Stimulated activated CD8-positive, alpha-beta memory T cell treated with anti-CD3 and anti-CD28 coated beads, Interleukin-7, amount 100 ng/mL, for 48 hours (primary cell): ENCODE measurements around the gene VWA7.
A peak's percentile ranks its signal among the peaks of the same experiment; 100 is the strongest.

ENCODE experiments used
- DNase-seq, 2 donors: peaks; one replicate each; pipeline ENCODE4 v3.0.0-alpha.2; 2020; ENCODE audit warnings: low read depth in 1 of 2; ENCODE audit errors: extremely low read depth in 1 of 2

The VWA7 gene

DNA sequence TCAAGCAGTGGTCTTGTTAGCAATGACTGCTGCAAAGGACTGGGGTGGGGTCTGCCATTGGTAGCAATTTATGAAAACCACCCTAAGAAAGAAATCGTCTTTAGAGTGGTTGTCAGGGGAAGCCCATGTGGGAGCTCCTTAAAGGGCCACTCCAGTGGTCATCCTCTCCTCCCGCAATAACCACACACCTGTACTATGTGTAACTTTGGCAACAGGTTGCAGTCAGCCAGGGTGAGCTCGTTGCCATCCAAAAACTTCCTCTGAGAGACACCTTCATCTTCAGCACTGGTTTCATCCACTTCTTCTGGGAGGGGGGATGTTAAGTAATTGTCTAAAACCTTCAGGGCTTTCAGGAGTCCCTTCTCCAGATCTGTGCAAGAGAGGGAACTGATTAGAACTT lies 45.1 kb downstream of the VWA7 start:
- no peak for DNase-seq

DNA sequence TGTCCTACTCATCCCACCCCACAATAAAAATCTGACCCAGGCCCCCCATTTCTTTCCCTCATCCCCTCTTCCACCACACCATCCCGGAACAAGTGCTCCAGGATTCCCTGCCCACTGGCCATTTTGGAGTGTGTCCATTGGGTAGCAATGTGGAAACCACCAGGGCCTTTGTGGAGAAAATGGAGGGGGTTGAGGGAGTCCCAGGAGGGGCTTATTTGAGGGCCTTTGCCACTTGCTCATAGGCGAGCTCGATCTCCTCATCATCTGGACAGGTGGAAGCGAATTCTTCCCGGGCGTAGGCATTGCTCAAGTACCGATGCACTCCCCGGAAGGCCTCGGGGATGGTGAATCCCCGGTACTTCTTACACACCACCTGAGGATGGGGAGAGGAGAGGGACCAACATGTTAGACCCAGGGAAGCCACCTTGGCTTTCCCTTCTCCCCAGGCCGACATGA lies 46.5 kb downstream of the VWA7 start:
- DNase-seq = no peak

DNA sequence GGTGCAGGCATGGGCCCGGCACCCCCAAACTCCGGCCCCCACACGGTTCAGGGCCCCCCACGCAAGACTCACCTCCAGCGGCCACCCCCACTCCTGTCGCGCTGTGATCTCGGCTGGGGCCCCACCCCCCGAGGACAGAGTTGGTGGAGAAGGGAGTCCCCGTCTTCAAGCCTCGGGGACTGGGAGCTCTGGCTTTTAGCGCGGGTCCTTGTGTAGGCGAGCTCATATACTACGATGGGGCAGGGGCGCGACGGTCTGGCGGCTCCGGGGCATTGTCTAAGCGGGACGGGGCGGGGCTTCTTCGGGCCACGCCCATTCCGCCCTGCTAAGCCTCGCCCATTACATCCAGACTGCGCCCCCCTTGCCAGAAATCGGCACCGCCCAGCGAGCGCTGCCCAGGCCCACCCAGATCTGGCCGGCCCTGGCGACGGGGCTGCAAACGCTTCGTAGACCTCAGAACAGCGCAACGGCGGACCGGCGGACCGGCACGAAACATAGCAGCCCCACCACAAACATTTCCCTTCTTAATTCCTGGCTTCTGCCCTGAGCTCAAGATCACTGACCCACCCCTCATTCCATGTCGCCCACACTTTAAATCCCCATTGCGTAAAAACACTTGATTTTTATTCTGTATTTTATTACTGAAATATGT lies 47.0 kb downstream of the VWA7 start:
- DNase-seq = peak; percentile 62 to 65

DNA sequence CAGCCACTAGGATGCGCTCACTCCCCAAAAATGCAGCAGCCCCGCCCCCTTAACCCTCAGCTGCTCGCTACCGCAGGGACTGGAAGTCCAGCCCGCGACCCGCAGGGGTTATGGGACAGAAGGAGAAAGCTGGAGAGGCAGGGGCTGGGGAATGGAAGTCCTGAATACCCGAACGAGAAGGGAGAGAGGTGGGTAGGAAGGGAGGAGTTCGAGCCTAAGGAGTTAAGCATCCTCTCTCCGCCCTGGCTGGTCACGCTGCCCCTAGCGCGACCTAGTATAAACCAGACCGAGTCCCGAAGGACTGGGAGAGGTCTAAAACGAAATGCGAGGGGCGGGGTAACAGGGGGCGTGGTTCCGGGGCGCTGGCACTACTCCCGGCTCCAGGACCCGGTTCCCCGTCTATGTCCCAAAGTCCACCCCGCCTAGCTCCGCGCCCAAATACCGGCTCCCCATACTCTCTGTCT lies 47.6 kb downstream of the VWA7 start:
- DNase-seq = peak; percentile 53 to 71

DNA sequence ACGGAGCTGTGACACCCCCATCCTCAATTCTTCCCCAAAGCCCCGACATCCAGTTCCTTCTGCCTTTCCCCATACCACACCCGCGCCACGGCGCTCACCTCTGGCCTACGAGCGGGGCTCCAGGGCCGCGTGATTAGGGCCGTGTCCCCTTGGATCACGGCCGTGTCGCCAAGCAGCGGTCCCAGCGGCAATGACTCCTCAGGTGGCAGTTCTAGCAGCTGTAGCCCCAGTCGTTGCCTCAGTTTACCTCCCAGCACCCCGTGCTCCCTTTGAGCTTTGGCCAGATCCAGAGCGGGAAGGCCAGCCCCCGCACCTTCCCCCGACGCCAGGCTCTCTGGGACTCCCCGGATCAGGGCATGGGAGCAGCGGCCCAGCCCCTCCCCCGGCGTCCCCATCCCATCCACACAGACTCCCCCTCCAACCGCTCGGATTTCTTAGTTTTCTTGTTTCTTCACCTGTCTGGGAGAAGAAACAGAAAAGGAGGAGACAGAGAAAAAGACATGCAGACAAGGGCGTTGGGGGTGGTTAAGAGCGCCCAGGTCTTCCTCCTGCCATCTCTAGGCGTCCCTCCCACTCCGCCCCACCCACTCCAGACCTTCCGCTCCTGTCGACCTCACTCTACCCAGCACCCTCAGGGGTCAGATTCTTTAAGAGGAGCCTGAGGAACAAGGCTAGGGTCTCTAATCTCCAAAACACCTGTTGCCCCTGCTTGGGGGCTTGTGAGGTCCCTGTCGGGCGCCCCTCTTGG lies 48.2 kb downstream of the VWA7 start, which contains the start of gene DDAH2:
Gene DDAH2, minus strand, starts transcription at position 533 of the 748 bp plus-strand sequence. Its CDS starts 138 bp downstream, at position 395.
- DNase-seq = no peak

DNA sequence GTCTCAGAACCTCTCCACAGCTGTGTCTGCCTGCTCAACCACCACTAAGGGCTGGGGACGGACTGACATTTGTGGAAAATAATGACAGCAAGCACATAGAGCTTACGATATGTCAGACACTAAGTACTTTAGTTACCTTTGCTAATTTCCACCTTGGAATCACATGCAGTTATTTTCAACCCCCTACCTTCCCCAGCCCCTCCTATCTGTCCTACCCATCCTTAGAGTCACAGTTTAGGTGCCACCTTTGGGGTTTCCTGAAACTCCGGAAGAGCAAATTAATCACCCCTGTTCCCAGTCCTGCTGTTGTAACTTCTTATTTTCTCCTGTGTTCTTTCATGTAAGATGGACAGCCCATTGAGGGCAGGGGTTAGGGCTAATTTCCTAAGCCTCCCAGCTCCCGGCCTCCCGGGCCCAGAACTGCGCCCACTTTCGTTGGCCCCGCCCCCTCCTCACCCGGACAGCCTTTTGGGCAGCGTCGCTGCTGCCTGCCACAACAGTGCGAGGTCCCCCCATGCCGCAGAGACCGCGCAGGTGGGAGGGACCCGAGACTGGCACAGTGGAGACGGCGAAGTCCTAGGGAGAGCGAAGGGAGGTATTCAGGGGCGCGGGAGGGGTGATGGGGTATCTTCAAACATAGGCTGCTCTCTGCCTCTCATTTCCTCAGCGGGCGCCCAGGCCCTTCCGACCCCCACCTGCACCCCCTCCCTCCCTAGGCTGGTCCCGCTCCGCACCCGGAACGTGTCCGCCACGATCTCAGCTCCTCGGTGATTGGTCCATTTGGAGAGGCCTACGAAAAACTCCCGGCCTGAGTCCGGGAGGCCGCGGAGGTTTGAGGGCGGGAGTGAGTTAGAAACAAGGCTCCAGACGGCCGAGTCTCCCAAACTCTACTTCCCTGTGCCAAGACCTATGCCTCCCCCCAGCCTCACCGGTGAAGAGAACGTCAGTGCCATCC lies 49.1 kb downstream of the VWA7 start:
- no peak for DNase-seq

DNA sequence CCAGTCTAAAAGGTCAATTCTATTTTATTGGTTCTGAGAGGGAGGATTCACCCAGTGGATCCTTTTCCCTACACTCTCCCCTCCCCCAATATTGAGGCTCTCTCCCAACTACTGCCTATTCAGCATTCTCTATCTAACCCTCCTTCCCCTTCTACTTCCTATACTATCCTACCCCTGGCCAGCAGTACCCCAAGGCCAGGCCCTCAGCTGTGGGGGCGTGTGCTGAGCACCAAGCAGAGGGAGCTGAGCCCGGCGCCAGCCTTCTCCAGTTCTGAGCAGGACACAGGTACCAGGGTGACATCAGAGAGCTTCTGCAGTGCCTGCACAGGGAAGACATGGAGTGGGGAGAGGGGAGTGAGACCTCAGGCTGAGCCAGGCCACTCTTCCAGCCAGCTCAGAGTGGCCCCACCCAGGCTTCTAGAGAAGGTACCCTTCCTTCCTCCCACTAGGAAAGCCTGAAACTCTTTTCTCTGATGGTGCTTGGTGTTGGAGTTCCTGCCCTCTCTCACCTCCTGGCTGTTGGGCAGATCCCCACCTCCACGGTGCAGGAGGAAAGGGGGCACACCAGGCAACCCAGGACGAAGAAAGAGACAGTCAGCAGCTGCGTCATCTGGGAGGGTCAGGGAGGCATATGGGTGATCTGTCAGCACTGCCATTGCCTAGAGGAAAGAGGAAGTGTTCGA lies 50.0 kb downstream of the VWA7 start:
- no peak for DNase-seq

DNA sequence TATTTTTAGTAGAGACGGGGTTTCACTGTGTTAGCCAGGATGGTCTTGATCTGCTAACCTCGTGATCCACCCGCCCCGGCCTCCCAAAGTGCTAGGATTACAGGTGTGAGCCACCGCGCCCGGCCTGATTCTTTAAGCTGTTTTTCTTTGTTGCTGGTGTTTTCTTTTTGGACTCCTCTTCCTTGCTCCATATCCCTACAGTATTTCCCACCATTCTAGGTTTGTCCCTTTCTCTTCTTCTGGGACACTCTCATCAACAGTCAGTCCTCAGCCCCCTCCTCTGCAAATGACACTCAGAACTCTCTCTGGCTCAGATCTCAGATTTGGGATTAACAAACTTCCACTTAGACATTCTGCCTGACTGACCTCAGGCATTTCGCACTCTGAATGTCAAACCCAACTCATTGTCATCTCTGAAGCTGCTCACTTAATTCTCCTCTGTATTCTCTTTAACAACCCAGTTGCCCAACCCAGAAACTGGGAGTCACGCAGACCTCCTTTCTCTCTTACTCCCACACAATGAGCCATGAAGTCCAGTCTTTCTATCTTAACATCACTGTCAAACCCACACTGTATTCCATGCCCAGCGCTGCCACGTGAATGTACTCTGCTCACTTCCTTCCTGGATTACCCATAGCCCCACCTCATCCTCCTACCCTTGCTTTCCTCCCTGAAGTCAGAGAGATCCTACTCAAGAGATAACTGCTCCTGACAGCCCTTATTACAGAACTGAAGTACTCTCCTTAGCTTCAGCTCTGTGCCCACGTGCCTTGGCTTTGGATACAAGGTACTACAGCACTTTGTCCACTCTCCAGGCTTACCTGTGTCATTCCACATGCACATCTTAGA lies 51.4 kb downstream of the VWA7 start:
- DNase-seq = no peak

DNA sequence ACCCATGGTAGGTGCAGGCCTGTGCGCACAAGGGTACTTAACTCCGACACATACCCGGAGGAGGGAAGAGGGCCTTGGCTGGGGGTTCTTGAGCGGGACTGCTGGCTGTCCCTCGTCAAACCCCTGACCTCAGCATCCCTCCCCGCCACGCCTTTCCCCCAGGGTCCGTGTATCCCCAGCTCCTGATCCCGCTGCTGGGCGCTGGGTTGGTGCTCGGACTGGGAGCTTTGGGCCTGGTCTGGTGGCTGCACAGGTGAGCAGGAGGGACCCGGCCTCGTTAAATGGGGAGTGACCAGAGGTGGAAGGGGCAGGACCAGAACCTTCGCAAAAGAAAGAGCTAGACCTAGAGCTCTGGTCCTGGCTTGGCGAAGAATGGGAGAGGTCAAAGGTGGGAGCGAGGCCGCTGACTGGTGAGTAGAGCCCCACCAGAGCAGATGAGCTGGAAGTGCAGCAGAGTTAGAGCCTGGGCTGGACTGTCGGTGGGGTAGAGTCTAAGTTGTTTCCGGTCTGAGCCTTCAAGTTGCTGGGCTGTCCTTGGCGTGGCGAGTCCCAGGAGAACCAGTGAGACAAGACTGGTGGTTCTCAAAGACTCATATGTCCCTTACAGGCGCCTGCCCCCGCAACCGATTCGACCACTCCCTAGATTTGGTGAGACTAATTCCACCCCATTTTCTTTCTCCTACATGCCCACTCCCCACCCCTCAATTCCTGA lies 53.0 kb downstream of the VWA7 start:
- DNase-seq = no peak

DNA sequence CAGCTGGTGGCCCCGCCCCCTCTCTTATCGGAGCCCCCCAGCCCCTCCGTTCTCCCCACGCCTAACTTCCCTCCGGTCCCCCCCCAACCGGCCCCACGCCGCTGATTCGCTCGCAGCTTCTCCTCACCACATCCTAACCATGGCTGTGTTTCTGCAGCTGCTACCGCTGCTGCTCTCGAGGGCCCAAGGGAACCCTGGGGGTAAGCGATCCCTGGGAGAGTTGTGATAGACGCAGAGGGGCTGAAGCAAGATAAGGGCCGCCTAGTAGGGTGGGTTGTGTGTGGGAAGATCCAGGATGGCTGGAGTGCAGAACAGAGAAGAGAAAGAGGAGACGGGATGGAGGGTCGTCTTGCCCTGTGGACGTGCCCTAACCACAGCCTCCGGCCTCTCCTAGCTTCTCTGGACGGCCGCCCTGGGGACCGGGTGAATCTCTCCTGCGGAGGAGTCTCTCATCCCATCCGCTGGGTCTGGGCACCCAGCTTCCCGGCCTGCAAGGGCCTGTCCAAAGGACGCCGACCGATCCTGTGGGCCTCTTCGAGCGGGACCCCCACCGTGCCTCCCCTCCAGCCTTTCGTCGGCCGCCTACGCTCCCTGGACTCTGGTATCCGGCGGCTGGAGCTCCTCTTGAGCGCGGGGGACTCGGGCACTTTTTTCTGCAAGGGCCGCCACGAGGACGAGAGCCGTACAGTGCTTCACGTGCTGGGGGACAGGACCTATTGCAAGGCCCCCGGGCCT lies 53.7 kb downstream of the VWA7 start, which contains the start of gene MPIG6B:
Gene MPIG6B, plus strand, starts transcription at position 129 of the 735 bp plus-strand sequence. Its CDS starts 11 bp downstream, at position 140.
- no peak for DNase-seq

DNA sequence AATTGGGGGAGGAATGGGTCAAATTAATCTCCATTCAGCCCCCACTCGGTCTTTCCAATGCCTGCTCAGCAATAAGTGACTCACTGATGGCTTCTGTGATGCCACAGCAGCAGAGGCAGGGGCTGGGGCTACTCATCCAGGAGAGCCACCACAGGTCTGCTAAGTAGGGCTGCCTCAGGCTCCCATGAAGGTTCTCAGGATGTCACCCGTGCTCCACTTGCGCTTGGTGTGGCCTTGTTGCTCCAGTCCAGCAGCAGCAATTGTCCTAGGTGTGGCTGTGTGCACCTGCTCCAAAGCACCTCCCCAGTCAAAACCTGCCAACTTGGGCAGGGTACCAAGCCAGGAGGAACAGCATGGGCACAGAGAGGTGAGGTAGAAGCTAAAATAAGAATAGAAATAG lies 55.0 kb downstream of the VWA7 start:
- DNase-seq = no peak

DNA sequence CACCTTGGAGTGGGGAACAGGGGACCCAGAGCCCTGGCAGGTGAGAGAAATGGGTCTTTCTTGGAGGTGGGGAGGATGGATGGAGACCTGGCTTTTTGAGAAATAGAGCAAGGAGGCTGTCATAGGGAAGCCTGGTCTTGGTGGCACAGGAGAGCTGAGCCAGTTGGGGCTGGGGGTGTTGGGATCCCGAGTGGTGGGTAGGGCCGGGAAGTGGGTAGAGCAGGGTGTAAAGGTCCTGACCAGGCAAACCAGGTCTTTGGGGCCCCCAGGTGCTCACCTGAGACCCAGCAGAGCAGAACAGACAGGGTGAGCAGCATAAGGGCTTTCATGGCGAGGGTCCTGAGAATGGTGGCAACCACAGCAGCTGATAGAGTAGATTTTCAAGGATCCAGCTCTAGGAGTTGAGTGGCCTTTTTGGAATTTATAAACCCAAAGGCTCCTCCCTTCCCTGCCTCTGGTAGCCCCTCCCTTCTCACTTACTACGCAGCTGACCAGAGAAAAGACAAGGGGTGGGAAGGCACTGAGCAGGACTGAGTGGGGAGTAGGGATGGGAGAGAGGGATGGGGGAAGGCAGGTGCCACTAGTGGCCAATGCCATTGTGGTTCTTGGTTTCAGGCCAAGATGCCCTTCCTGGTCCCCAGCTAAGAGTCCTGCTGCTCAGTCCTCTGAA lies 55.6 kb downstream of the VWA7 start, which contains the start of gene LY6G6C:
Gene LY6G6C, minus strand, starts transcription at position 396 of the 670 bp plus-strand sequence. Its CDS starts 67 bp downstream, at position 329.
- DNase-seq = no peak

DNA sequence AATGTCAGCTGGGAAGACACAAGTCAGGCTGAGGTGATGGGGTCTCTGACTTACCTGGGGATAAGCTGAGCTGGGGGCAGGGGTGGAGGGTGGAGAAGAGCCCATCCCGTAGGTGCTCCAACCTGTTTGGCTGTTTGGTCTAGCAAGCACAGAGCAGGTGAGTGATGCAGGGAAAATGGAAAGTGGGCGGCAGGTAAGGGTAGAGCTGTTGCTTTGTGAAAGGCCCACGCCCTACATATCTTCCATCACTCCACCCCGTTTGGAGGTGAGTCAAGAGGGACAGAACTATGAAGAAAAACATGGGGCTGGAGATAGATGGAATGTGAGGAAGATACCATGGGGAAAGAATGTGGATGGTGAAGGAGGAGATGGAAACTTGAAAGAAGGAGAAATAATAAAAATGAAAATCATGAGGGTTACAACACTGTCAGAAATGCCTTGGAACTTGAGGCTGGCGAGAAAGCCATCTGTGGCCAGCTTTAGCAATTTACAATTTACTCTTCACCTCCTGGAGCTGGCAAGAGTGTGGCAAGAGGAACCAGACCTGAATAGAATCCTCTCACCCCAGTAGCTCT lies 56.8 kb downstream of the VWA7 start:
- no peak for DNase-seq

DNA sequence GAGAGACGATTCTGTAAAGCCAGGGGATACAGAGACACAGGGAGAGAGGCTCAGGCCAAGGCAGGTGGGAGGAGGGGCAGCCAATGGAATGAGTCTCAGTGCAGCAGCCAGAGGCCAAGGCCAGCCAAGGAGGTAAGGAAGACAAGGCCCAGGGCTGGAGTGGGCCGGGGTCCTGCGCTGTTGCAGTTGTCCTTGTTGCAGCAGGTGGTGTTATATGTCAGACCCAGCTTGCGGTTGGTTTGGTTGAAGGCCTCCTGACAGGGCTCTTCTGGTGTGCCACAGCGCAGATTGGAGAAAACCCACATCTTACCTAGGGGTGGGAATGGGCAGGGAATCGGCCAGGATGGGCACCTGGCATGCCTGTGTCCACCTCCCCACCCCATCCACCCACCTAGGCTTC lies 58.1 kb downstream of the VWA7 start:
- no peak for DNase-seq

DNA sequence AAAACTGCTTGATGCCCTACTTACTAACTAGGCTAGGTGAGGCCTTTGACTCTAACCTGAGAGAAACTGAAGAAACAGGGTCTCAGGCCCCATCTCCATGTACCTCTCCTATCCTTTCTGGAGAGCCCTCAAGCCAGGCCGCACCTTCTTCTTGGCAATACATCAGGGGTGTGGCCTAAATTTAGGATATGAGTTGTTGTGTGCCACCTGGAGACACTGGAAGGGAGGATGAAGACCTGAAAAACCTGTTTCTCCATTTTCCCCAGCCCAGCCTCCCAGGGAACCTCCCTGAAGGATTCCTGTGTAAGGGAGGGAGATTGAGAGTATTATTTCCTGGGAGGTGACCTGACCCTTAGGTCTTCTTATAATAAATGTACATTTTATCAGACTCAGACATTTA lies 58.9 kb downstream of the VWA7 start:
- DNase-seq = no peak

DNA sequence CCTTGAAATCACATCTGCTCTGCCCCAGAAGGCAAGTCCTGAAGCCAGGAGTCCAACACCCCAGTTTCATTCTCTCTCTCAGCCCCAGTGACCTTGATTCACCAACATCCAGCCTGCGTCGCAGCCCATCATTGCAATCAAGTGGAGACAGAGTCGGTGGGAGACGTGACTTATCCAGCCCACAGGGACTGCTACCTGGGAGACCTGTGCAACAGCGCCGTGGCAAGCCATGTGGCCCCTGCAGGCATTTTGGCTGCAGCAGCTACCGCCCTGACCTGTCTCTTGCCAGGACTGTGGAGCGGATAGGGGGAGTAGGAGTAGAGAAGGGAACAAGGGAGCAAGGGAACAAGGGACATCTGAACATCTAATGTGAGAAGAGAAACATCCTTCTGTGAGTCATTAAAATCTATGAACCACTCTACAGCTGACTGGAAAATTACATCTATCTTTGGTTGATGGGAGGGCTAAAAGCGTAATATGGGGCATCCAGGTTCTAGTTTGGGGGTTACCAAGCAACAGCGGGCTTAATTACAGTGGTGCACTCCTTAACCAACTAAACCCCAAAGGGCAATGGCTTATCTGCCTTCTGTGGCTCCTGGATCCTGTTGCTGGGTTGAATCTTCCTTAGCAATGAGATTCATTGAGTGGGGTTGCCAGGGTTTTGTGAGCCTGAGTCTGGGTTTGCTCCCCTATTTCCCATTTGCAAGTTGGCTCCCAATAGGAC lies 59.5 kb downstream of the VWA7 start:
- no peak for DNase-seq
